ENCODE data around the gene USP7. TPM values are rescaled to one million over a fixed set of nuclear protein-coding genes. Genes with fewer than 3 reads are reported as not detected.

Gene USP7
- polyA plus RNA-seq, 2 of the 4 experiments (the other 2 are of a cell fraction): 39.6 to 65.9 TPM

DNA sequence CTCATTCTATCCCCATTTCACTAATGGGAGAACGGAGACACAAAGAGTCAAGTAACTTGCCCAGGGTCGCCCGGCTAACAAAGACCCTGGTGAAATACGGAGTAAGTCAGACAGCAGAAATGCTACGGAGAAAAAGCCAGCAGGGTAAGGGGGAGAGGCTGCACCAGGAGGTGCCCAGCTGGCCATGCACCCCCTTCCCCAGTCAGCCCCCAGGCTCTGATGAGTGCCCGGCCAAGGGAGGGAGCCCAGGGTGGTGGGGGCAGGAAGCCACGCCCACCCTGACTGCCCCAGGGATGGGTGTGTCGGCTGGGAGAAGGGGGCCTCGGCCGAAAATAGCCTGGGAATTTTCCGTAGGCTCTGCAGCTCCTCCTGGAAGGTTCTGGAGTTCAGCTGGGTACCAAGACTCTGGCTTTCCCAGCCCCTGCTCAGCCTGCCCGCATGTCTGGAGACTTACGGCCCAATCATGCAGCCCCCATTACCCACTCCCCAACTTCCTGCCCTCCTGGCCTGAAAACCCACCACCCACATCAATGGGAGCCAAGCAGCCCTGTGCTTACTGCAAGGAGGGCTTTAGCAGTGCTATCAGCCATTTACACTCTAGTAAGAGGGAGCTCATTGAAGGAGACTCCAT is 99.1 kb downstream of the USP7 start:
- WGBS (ENCODE audit: missing lambda C conversion rate): 51% methylated on average over 13 of the region's 13 CpGs
- no peak overlapping the region for H3K4me3 ChIP-seq
- ATAC-seq: no peak
- H3K4me2 ChIP-seq: peak overlapping the region; percentile 98
- TF ChIP-seq RCOR1 (IDR thresholded peaks at IDR 0.05; ENCODE audit: low read depth, low read length) (no peak), NR3C1 (IDR thresholded peaks at IDR 0.05) (no peak), RFX5 (IDR thresholded peaks at IDR 0.05) (no peak), BHLHE40 (IDR thresholded peaks at IDR 0.05; ENCODE audit: low read depth, low read length) (no peak)
- peaks cover 82% of the 10 kb centered on the region for H3K4me1 ChIP-seq
- CTCF ChIA-PET: interaction anchor here (0.5 to 5.0 kb wide), 9 partner anchors 10 to 204 kb away, joined by 3 to 49 read pairs (median 3); partner anchors contain the start of gene LITAFD
- H3K27ac ChIP-seq: peak overlapping the region; percentile 74 to 94; a peak in 5 of 6 replicates
- H3K9me3 ChIP-seq: no peaks in the 10 kb centered on the region
- FAIRE-seq: no peak
- DNase-seq (ENCODE audit: low read depth in 1 of 2, low spot score in 1 of 2): no peak
- POLR2A ChIA-PET: interaction anchor here (1.8 kb wide), 1 partner anchor 16 kb away, joined by 5 read pairs; no protein-coding TSS in a partner anchor

GRCh38 chr16:8863594-8864424 is 99.9 kb downstream of the USP7 start:
- peak; percentile 63 to 74 for ATAC-seq
- Histone ChIP-seq H3K4me3 (0 out of 3 replicates have a peak overlapping the region, but pooled peaks have one; percentile 11), H3K9me3 (no peaks in the 10 kb centered on the region), H3K4me2 (peak overlapping the region; percentile 98), H3K4me1 (peaks cover 78% of the 10 kb centered on the region), H3K27ac (peak overlapping the region; percentile 74 to 94)
- peak in 1 of 2 experiments; percentile 83 for DNase-seq (ENCODE audit: low read depth in 1 of 2, low spot score in 1 of 2)
- 63% methylated on average over 17 of the region's 17 CpGs for WGBS (ENCODE audit: missing lambda C conversion rate)
- CTCF ChIA-PET: interaction anchor here (0.5 to 5.0 kb wide), 11 partner anchors 9 to 271 kb away, joined by 3 to 49 read pairs (median 3); partner anchors contain the start of gene LITAFD
- no peak for FAIRE-seq
- POLR2A ChIA-PET: interaction anchor here (0.6 to 1.8 kb wide), 4 partner anchors 11 to 54 kb away, joined by 3 to 5 read pairs (median 4); no protein-coding TSS in a partner anchor
- TF ChIP-seq CHD2 (IDR thresholded peaks at IDR 0.05; ENCODE audit: low read length, partially characterized antibody) (no peak), JUN (IDR thresholded peaks at IDR 0.05) (peak; percentile 45 to 71; a peak in 3 of 5 replicates), SMC3 (IDR thresholded peaks at IDR 0.05) (0 out of 3 replicates have a peak, but pooled peaks have one; percentile 23), GATA3 (IDR thresholded peaks at IDR 0.05; ENCODE audit: borderline replicate concordance) (peak; percentile 38; the same call in 1 of the 2 replicates), RAD21 (conservative IDR thresholded peaks at IDR 0.05 in 1 of 2, IDR thresholded peaks at IDR 0.05 in 1 of 2) (peak; percentile 7 to 24; a peak in 2 of 5 replicates), REST (IDR thresholded peaks at IDR 0.05) (no peak), CEBPB (IDR thresholded peaks at IDR 0.05) (no peak), TFCP2L1 (CRISPR knock-in tag; IDR thresholded peaks at IDR 0.05) (0 out of 2 replicates have a peak, but pooled peaks have one; percentile 12), EHMT2 (IDR thresholded peaks at IDR 0.05; ENCODE audit: low read depth) (no peak), MAZ (IDR thresholded peaks at IDR 0.05; ENCODE audit: borderline replicate concordance, low read depth, low read length) (no peak), MAX (IDR thresholded peaks at IDR 0.05) (peak; percentile 18), CBX8 (IDR thresholded peaks at IDR 0.05) (no peak), POLR2AphosphoS2 (conservative IDR thresholded peaks at IDR 0.05; ENCODE audit: low read length) (peak; percentile 70), SREBF2 (IDR thresholded peaks at IDR 0.05) (no peak), NFE2L2 (conservative IDR thresholded peaks at IDR 0.05; ENCODE audit: low read length) (no peak)
- TF ChIP-seq, protein P1, sequence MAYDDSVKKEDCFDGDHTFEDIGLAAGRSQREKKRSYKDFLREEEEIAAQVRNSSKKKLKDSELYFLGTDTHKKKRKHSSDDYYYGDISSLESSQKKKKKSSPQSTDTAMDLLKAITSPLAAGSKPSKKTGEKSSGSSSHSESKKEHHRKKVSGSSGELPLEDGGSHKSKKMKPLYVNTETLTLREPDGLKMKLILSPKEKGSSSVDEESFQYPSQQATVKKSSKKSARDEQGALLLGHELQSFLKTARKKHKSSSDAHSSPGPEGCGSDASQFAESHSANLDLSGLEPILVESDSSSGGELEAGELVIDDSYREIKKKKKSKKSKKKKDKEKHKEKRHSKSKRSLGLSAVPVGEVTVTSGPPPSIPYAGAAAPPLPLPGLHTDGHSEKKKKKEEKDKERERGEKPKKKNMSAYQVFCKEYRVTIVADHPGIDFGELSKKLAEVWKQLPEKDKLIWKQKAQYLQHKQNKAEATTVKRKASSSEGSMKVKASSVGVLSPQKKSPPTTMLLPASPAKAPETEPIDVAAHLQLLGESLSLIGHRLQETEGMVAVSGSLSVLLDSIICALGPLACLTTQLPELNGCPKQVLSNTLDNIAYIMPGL (CRISPR knock-in tag; IDR thresholded peaks at IDR 0.05; ENCODE audit: borderline replicate concordance): no peak

Data from A549 (cell line).